GM19239 (cell line): ENCODE measurements around the gene TMEM9.

Experiments used
- DNase-seq: peaks from one replicate; pipeline ENCODE4 v3.0.0; 2011; ENCODE audit warnings: low spot score; ENCODE audit not compliant: insufficient read length
- FAIRE-seq: peaks from 2 replicates; lab custom pipeline; 2011; peaks lifted over from hg19 to GRCh38; lab: Jason Lieb, UNC

TMEM9 gene

GRCh38 chr1:201112173-201112731 lies 42.0 kb downstream of the TMEM9 start, which contains the start of gene CACNA1S:
TSS of gene CACNA1S (minus strand) at chr1:201112426. CDS start at chr1:201112339, 87 bp downstream.
- FAIRE-seq (no peak), DNase-seq (no peak)

- DNase-seq (no peak), FAIRE-seq (no peak)
Observed at GRCh38 chr1:201111672-201112071, 42.6 kb downstream of the TMEM9 start.

GRCh38 chr1:201111156-201111555 lies 43.1 kb downstream of the TMEM9 start:
- DNase-seq (no peak), FAIRE-seq (no peak)

GRCh38 chr1:201110616-201111015 lies 43.7 kb downstream of the TMEM9 start:
- FAIRE-seq (no peak), DNase-seq (no peak)

- DNase-seq (no peak), FAIRE-seq (no peak)
Observed at GRCh38 chr1:201110138-201110537, 44.1 kb downstream of the TMEM9 start.

GRCh38 chr1:201109651-201110050 lies 44.6 kb downstream of the TMEM9 start:
- no peak for FAIRE-seq
- no peak for DNase-seq

GRCh38 chr1:201108614-201109013 lies 45.7 kb downstream of the TMEM9 start:
- DNase-seq (no peak), FAIRE-seq (no peak)

GRCh38 chr1:201105688-201106087 lies 48.6 kb downstream of the TMEM9 start:
- FAIRE-seq (no peak), DNase-seq (no peak)

GRCh38 chr1:201104141-201104540 lies 50.1 kb downstream of the TMEM9 start:
- DNase-seq (no peak), FAIRE-seq (no peak)

GRCh38 chr1:201103666-201104065 lies 50.6 kb downstream of the TMEM9 start:
- FAIRE-seq (no peak), DNase-seq (no peak)

GRCh38 chr1:201100169-201100930 lies 53.9 kb downstream of the TMEM9 start:
- FAIRE-seq (no peak), DNase-seq (no peak)

GRCh38 chr1:201098992-201099677 lies 55.1 kb downstream of the TMEM9 start:
- DNase-seq (no peak), FAIRE-seq (no peak)

GRCh38 chr1:201096977-201097856 lies 57.1 kb downstream of the TMEM9 start:
- no peak for FAIRE-seq
- no peak for DNase-seq

GRCh38 chr1:201096041-201096461 lies 58.2 kb downstream of the TMEM9 start:
- DNase-seq (no peak), FAIRE-seq (no peak)

- DNase-seq (no peak), FAIRE-seq (no peak)
Observed at GRCh38 chr1:201095581-201095980, 58.7 kb downstream of the TMEM9 start.

- FAIRE-seq (no peak), DNase-seq (no peak)
Observed at GRCh38 chr1:201094832-201095231, 59.4 kb downstream of the TMEM9 start.

- DNase-seq = no peak
- no peak for FAIRE-seq
Observed at GRCh38 chr1:201093962-201094361, 60.3 kb downstream of the TMEM9 start.

- DNase-seq = no peak
- FAIRE-seq = no peak
Observed at GRCh38 chr1:201093561-201093960, 60.7 kb downstream of the TMEM9 start.

GRCh38 chr1:201092738-201093137 lies 61.5 kb downstream of the TMEM9 start:
- FAIRE-seq (no peak), DNase-seq (no peak)

GRCh38 chr1:201091256-201091655 lies 63.0 kb downstream of the TMEM9 start:
- FAIRE-seq = no peak
- DNase-seq = no peak
